Measurements from ENCODE around the gene PRRC2B. TPM values are rescaled to one million over a fixed set of nuclear protein-coding genes. Genes with fewer than 3 reads are reported as not detected.

The PRRC2B gene
- total and polyA plus RNA-seq, 4 donors: 10.3 to 44.3 (median 27.0) TPM

DNA sequence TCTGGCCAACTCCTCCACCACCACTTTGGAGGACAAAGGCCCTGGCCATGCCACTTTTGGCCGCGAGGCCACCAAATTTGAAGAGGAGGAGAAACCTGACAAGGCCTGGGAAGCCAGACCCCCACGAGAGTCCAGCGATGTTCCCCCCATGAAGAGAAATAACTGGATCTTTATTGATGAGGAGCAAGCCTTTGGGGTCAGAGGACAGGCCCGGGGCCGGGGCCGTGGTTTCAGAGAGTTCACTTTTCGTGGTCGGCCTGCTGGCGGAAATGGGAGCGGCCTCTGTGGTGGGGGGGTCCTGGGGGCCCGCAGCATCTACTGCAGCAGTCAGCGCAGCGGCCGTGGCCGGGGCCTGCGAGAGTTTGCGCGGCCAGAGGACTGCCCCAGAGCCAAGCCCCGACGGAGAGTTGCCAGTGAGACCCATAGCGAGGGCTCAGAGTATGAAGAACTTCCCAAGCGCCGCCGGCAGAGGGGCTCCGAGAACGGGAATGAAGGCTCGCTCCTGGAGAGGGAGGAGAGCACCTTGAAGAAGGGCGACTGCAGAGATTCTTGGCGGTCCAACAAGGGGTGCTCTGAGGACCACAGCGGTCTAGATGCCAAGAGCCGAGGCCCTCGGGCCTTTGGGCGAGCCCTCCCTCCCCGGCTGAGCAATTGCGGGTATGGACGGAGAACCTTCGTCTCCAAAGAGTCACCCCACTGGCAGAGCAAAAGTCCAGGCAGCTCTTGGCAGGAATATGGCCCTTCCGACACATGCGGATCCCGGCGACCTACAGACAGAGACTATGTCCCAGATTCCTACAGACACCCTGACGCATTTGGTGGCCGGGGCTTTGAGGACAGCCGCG, 81.4 kb downstream of the PRRC2B start:
- TF ChIP-seq SP1 (IDR thresholded peaks at IDR 0.05) (no peak), GABPA (IDR thresholded peaks at IDR 0.05 in 1 of 2, conservative IDR thresholded peaks at IDR 0.05 in 1 of 2) (no peak), TAF1 (conservative IDR thresholded peaks at IDR 0.05) (no peak), NR2F2 (IDR thresholded peaks at IDR 0.05) (no peak), FOXA2 (IDR thresholded peaks at IDR 0.05) (no peak), EGR1 (IDR thresholded peaks at IDR 0.05; ENCODE audit: low read depth in 2 of 2) (no peak), YY1 (IDR thresholded peaks at IDR 0.05) (no peak), HNF4A (conservative IDR thresholded peaks at IDR 0.05) (no peak), FOXA1 (IDR thresholded peaks at IDR 0.05) (no peak), RAD21 (IDR thresholded peaks at IDR 0.05) (no peak), MAX (IDR thresholded peaks at IDR 0.05) (no peak), RXRA (IDR thresholded peaks at IDR 0.05) (no peak), JUND (IDR thresholded peaks at IDR 0.05) (no peak), REST (IDR thresholded peaks at IDR 0.05) (no peak), ATF3 (IDR thresholded peaks at IDR 0.05) (no peak), HNF4G (IDR thresholded peaks at IDR 0.05) (no peak)
- TF ChIP-seq, protein P1, sequence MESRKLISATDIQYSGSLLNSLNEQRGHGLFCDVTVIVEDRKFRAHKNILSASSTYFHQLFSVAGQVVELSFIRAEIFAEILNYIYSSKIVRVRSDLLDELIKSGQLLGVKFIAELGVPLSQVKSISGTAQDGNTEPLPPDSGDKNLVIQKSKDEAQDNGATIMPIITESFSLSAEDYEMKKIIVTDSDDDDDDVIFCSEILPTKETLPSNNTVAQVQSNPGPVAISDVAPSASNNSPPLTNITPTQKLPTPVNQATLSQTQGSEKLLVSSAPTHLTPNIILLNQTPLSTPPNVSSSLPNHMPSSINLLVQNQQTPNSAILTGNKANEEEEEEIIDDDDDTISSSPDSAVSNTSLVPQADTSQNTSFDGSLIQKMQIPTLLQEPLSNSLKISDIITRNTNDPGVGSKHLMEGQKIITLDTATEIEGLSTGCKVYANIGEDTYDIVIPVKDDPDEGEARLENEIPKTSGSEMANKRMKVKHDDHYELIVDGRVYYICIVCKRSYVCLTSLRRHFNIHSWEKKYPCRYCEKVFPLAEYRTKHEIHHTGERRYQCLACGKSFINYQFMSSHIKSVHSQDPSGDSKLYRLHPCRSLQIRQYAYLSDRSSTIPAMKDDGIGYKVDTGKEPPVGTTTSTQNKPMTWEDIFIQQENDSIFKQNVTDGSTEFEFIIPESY (IDR thresholded peaks at IDR 0.05): no peak
- TF ChIP-seq, protein P2, sequence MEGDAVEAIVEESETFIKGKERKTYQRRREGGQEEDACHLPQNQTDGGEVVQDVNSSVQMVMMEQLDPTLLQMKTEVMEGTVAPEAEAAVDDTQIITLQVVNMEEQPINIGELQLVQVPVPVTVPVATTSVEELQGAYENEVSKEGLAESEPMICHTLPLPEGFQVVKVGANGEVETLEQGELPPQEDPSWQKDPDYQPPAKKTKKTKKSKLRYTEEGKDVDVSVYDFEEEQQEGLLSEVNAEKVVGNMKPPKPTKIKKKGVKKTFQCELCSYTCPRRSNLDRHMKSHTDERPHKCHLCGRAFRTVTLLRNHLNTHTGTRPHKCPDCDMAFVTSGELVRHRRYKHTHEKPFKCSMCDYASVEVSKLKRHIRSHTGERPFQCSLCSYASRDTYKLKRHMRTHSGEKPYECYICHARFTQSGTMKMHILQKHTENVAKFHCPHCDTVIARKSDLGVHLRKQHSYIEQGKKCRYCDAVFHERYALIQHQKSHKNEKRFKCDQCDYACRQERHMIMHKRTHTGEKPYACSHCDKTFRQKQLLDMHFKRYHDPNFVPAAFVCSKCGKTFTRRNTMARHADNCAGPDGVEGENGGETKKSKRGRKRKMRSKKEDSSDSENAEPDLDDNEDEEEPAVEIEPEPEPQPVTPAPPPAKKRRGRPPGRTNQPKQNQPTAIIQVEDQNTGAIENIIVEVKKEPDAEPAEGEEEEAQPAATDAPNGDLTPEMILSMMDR (IDR thresholded peaks at IDR 0.05; ENCODE audit: low read depth, low read length, missing input control): no peak
- DNase-seq (ENCODE audit: low spot score): no peak
- no peak overlapping the region for H3K4me3 ChIP-seq (ENCODE audit: low read depth in 1 of 3, low read length in 3 of 3)
- no peaks in the 10 kb centered on the region for H3K9me3 ChIP-seq (ENCODE audit: control insufficient read depth in 4 of 4, low read length in 3 of 4)
- H3K9ac ChIP-seq (ENCODE audit: low read depth in 1 of 2, low read length in 2 of 2): no peak overlapping the region
- H3K36me3 ChIP-seq (ENCODE audit: control insufficient read depth in 4 of 4, insufficient read depth in 3 of 4, low read depth in 1 of 4, low read length in 3 of 4): peaks cover 37 to 93% (median 69%) of the 10 kb centered on the region in 4 donors
- no peaks in the 10 kb centered on the region for H3K4me1 ChIP-seq (ENCODE audit: control insufficient read depth in 4 of 4, insufficient read depth in 4 of 4, low read length in 3 of 4)
- WGBS: 92% methylated on average over 46 of the region's 46 CpGs
- H3K27ac ChIP-seq (ENCODE audit: low read depth in 1 of 2, low read length in 2 of 2): no peak overlapping the region
- H3K27me3 ChIP-seq (ENCODE audit: control insufficient read depth in 4 of 4, insufficient read depth in 4 of 4, low read length in 3 of 4): no peaks in the 10 kb centered on the region

All from liver (tissue), 9 donors.